Middle frontal gyrus (tissue), 1 donor: ENCODE results near the gene GXYLT1.
"Not testable (repeated sequence)": the region's sequence is repeated elsewhere in the genome, so short reads cannot be mapped to it uniquely, and the experiment has no call there.

Experiments
- DNase-seq: peaks from one replicate; pipeline ENCODE4 v3.0.0-alpha.2; 2015; ENCODE audit warnings: low spot score; ENCODE audit errors: extremely low spot score

The GXYLT1 gene

GRCh38 chr12:42145197-42145549, 499 bp upstream of the GXYLT1 start:
- no peak for DNase-seq

DNA sequence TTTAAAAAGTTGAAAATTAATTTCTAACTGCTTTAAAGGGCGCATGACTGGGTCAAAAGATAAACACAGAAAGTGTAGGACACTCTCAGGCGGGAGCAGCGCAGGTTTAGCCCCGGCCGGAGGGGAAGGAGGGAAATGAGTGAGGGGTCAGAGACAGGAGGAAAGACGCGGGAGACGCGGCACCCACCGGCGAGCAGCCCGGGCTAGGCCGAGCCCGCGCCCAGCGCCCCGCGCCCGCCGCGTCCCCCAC, 591 bp downstream of the GXYLT1 start:
- no peak for DNase-seq

GRCh38 chr12:42143452-42144157, 1.1 kb downstream of the GXYLT1 start:
- DNase-seq: no peak

DNA sequence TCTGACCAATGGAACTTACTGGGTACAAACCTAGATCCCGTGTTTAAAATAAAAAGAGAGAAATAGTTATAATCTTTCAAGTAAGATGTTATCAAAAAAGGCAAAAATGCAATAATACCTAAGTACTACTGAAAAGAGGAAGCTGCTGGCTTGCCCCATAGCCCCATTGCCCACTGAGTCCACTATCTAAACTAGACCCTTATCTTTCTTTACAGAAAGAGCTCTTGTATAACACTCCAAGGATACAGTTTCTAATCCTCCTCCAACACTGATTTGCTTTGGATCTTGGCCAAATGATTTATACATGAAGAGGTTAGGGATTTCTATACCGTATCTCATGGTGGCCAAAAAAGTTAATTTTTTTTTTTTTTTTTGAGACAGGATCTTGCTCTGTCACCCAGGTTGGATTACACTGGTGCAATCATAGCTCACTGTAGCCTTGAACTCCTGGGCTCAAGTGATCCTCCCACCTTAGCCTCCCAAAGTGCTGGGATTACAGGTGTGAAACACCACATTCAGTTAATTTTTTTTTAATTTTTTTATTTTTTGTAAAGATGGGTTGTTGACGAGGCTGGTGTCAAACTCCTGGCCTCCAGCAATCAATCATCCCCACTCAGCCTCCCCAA, 2.6 kb downstream of the GXYLT1 start:
- DNase-seq: no peak

DNA sequence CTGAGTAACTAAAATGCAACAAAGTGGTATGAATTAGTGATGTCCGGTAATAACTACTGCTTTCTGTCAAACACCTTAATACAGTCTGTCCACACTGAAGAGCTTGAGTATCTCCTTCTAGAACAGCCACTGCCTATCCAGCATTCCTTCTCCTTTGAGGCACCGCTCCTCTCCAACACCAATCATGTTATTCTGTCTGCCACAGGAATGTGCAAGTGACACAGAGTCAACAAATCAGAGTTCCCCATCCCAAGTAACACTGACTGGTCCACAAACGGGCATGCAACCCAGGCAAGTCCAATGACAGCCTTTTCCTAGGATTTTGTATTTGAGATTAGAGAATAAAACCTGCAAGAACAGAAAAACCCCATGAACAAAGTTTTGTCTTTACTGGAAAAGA, 3.8 kb downstream of the GXYLT1 start:
- DNase-seq: no peak

GRCh38 chr12:42135259-42135814, 9.3 kb downstream of the GXYLT1 start:
- DNase-seq: no peak

DNA sequence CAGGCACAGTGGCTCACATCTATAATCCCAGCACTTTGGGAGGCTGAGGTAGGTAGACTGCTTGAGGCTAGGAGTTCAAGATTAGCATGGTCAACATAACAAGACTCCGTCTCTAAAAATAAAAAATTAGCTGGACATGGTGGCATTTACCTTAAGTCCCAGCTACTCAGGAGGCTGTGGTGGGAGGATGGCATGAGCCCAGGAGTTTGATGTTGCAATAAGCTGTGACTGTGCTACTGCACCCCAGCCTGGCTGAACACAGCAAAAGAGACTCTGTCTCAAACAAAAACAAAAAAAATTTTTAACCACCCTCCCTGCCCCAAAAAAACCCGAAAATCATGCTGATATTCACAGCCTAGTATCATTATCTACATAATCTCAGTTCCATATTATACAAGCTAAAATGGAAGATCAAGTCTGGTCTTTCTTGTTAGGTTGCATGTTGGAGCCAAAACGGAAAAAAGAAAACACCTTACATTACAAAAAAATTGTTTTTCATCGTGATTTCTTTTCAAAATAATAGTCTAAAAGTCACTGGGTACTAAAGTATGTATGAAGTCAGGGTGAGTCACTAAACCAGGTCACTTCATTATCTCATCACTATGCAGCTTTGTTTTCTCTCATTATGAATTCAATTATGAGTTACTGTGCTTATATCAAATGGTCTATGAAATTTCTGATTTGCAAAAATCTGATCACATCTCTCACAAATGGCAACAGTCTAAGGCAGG, 13.8 kb downstream of the GXYLT1 start:
- DNase-seq: no peak

DNA sequence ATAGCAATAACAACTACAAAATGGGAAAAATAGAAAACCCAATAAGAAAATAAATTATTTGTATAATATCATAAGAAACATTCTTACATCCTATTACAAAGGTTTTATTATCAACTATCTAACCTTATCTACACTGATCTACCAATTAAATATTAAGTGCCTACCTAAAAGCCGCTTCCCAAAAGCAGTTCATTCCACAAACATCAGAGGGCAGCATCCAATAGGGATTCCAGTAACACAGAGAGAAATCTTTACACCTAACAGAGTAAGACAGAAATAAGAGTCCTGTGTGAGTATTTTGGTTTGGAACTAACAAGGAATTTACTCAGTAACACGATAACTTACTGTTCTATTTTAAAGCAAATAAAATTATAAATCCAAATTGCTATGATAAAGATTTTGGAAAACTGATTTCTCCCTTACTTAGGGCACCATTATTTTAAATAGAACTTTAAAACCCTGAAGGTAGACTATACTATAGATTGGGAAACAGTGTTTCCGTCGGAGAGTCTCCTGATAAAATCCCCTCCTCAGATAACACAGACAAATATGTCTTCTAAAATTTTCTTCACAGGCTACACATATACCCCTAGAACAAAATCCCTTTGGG, 15.0 kb downstream of the GXYLT1 start:
- DNase-seq: peak; percentile 31

DNA sequence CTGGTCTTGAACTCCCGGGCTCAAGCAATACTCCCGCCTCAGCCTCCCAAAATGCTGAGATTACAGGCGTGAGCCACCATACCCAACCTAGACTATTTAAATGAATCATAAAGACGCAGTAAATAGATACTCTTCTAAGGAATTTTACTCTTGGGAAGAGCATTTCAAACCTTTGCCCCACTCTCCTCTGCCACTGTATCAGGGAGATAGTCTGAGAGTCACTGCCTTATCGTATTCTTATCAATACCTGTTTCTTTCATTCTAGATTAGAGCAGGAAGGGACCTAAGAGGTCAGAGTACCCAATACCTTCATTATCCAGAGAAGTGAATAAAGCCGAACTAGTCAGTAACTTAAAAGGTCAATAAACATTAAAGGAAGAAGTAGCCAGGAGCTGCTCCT, 15.8 kb downstream of the GXYLT1 start:
- no peak for DNase-seq

DNA sequence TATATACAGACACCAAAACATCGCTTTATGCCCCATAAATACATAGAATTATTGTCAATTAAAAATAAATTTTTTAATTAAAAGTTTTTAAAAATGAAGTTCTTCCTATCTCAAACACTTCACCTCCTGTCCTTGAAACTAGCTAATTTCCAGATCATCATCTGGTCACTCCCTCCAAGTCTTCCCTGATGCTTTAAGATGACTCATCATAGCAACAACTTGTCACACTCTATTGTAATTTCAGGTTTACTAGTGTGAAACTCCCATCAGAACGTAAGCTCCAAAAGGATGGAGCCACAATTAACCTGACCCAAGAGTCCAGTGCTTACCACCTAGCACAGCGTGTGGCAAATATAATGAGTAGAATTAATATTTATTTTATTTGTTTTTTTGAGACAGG, 16.3 kb downstream of the GXYLT1 start:
- no peak for DNase-seq

- no peak for DNase-seq
Measured at GRCh38 chr12:42126963-42127362, 17.7 kb downstream of the GXYLT1 start.

GRCh38 chr12:42125388-42125767, 19.3 kb downstream of the GXYLT1 start:
- no peak for DNase-seq

DNA sequence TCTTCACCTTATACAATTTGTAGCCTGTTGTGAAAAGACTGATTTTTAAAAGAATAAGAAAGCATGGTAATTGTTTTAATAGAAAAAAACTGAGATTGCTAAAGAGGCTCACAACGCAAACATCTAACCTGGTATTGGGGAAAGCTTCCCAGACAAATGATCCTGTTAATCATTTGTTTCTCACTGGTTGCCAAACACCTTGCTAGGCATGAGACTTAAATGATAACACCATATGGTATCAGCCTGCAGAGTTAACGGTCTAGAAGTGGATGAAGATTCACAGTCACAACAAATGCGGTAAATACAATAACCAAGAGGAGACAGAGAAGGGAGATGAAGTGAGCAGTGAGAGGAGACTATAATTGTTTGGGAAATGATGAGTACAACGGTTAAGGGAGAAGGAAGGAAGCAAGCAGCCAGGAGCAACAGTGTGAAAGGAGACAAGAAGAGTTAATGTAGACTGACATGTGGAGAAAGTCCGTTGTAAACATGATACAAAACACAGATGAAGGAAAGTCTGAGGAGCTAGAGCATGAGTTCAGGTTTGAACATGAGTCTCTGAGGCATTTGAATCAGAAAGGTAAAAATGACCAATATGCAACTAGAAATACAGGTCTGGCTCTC, 19.8 kb downstream of the GXYLT1 start:
- no peak for DNase-seq

DNA sequence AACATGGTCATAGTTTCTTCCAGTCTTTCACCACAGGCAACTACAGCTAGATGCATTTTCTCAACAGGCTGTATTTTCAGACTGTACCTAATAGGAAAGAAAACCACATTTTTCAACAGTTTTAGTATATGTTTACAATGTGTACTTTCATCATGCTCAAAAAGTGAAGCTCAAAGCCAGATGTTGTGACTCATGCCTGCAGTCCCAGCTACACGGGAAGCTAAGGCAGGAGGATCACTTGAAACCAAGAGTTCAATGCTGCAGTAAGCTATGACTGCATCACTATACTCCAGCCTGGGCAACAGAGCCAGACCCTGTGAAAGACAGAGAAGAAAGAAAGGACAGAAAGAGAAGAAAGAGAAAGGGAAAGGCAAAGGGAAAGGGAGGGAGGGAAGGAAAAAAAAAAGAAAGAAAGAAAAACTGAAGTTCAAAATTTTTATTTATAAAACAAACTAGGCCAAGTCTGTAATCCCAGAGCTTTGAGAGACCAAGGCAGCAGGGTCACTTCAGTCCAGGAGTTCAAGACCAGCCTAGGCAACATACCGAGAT, 25.5 kb downstream of the GXYLT1 start:
- no peak for DNase-seq

GRCh38 chr12:42118136-42118879, 26.4 kb downstream of the GXYLT1 start:
- no peak for DNase-seq

- no peak for DNase-seq
Measured at GRCh38 chr12:42109031-42109430, 35.6 kb downstream of the GXYLT1 start.

- DNase-seq: not testable (repeated sequence)
Measured at GRCh38 chr12:42106791-42107190, 37.9 kb downstream of the GXYLT1 start.

GRCh38 chr12:42104784-42105183, 39.9 kb downstream of the GXYLT1 start:
- no peak for DNase-seq

- DNase-seq: no peak
Measured at GRCh38 chr12:42104087-42104486, 40.6 kb downstream of the GXYLT1 start.

DNA sequence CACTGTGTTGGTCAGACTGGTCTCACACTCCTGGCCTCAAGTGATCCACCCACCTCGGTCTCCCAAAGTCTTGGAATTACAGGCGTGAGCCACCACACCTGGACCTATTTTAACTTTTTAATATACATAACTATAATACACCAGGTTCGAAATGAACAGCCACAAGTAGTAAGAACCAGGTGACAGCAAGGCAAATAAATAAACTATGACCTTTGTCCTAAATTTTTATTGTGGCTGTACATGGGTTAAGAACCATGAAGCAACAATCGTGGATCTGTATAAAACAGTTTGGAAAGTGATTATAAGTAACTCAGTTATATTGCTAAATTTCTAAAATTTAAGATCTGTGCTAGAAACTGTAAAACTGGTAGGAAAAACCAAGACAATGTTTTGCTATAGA, 41.5 kb downstream of the GXYLT1 start:
- no peak for DNase-seq

DNA sequence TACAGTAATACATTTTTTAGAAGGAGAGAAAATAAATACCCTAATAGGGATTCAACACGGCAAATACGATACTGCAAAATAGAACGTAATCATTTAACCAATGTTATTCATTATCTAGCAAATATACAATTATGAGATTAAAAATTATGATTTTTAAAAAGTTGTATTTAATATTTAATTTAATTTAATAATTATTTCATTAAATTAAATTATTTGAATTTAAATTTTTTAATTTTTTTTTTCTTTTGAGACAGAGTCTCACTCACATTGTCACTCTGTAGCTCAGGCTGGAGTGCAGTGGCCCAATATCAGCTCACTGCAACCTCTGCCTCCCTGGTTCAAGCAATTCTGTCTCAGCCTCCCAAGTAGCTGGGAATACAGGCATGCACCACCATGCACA, 42.0 kb downstream of the GXYLT1 start:
- no peak for DNase-seq
